HG02884 (cell line): ENCODE data around the gene DKC1.
"Not testable (repeated sequence)": the region's sequence is repeated elsewhere in the genome, so short reads cannot be mapped to it uniquely, and the experiment has no call there.

ENCODE experiments used
- ATAC-seq: cut with Tn5 transposase; IDR thresholded peaks from one replicate; pipeline ENCODE4 v1.9.1; 2021; ENCODE audit warnings: mild to moderate bottlenecking, moderate library complexity; ENCODE audit not compliant: unreplicated experiment

DKC1 gene

DNA sequence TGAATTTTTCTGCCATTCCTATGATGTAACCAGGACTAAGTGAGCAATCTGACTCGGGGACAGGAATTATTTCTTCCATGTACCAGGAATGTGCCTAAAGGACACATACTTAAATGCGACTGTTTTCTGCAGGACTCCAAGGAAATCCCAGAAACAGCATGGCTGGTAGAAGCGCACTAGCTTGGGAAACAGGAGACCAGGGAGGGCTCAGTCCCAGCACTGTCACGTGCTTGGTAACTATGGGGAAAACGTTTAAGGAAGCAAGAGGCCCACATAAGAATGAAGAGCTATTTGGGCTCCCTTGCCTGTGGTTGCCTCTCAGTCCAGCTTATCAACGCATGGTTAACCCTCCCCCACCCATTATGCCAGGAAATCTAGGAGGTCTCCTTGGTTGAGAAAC is 23.1 kb downstream of the DKC1 start:
- ATAC-seq = no peak

DNA sequence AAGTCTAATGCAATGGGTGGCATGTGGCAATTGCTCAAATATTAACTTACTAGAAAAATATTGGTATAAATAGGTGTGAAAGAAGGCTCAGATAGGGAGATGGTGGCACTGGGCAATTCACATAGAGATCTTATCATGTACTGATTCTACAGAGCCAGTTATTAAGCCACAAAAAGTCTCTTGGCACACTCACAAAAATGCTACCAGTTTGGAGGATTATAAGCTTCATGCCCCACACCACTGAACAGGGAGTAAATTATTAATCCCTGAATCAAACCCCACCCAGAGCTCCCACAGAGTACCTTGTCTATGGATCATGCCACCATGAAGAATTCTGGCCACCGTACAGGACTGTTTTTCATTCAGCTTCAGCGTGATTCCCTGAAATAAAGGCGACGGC is 28.8 kb downstream of the DKC1 start:
- ATAC-seq = no peak

DNA sequence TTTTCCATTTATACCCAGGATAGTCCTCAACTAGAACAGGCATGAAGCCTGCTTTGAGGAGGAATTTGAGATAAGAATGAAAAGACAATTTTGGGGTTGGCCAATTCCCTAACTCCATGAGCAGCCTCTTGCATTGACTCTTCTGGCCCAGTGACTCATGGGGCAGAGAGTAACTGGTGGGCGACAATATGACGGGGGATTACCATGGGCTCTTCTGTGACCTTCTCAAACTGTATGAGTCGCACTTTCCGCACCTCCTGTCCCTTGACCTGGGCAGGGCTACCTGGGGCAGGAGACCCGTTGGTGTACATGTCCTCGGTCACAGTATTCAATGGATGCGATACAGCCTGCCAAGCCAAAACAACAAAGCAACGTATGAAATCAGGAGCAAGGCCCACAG is 29.3 kb downstream of the DKC1 start:
- ATAC-seq = no peak

DNA sequence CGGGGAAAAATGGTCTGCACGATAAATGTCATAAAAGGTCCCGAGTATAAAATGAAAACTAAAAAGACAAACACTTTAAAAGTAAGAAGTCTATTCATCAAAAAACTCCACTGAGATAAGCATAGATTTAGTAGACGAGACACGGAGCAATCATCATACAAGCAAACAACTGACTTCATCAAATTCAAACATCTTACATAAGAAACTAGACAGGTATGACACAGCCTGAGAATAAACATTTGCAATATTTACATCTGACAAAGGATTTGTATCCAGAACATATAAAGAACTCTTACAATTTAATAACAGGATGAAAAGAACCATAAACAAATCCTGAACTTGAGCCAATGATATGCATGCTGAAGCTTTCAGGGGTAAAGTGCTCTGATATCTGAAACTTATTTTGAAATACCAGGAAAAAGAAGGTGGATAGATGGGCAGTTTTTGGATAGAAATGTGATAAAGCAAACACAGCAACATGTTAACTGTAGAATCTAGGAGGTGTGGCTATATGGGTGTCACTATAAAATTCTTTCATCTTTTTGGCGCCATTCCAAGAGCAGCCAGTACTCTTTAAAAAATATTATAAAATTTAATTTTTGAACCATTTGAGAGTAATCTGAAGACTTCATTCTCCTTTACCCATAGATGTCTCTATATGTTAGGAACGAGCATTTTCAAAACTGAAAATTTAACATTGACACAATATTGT is 30.6 kb downstream of the DKC1 start:
- ATAC-seq = no peak

DNA sequence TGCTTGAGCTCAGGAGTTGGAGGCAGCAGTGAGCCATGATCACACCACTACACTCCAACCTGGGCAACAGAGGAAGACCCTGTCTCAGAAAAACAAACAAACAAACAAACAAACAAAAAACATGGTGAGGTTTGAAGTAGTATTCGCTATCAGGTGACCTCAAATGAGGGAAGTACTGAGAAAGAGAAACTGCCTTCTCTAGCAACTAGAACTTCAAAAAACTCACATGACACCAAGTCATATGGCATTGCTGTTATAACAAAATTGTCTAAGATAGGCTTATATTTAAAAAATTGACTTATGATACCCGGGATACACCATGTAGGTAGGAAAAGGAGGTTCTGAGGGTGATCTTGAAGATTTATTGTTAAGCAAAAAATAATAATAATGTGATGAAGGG is 32.4 kb downstream of the DKC1 start:
- no peak for ATAC-seq

DNA sequence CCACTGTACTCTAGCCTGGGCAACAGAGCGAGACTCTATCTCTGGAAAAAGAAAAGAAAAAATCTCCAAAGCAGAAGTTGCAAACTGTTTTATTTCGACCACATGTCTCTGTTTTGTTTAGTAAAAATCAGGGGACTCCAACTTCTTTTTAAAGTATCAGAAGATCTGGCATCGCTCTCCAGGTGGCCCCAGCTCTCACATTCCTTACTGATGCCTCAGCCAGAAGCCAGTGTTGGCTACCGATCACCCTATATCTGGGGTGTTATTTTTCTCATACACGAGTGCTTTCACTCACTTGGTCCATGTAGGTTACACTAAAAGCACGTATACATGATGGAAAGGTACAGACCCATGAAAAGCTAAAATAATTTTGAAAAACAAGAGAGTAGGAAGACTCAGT is 34.3 kb downstream of the DKC1 start:
- ATAC-seq = no peak

DNA sequence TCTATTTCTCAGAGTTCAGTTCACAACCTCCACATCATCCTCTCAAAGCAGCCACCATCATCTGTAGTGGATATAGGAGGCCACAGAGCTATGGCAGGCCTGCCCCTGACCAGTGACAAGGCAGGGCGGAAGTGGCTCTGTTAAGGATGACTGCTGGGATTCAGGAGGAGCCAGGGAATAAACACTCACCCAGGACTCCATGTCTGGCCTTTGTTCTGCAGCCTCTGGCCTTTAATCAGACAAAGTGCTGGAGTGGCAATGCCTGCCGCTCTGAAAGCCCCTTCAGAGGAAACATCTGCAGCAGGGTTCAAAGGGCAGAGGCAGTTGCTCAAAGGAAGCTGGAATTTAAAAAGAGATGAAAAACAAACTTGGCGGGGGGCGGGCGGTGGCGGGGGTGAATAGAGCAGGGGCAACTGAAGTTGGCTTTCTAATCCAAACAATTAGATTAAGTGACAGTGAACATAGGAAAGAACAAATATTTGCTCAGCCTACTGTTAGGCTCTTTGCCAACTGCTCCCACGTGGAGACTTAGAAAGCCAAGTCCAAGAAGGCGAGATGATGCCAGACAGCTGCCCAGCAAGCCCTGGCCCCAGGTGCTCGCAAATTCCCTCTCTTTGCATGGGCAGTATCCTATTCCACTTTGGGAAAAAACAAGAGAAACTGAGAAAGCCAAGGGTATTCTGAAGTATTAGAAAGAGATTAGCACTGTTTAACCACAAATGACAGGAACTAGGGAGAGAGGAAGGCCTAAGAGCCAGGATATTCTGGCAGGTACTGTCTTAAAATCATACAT is 37.1 kb downstream of the DKC1 start:
- no peak for ATAC-seq

DNA sequence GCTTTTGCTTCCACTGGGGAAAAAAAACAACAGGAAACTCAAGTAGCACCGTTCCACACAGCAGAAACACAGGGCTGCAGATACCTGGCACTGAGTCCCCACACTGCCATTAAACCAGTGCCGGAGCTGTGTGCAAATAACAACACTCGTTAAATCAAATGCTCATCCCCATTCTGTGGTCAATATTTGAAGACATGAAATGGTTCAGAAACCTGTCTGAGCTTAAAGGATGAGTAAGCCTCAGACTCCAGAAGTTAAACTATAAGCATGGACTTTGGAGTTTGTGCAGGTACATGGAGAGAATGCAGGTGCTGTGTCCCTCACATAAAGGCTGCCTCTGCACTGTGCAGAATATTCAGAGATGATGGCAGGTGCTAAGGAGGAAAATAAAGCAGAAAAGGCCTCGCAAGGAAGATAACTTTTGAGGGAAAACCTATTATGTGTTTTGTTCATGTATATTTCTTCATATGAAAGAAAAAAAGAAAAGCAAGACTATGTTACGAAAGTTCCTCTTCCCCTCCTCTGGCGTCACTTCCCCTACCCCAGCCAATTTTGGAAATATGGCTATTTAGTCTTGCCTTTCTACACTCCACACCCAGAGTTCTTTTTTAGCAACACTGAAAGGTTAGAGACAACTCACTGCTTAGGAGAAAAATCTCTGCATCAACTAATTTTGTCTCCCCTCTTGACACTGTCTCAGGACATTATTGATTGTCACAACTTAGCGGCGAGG is 38.0 kb downstream of the DKC1 start:
- ATAC-seq = no peak

DNA sequence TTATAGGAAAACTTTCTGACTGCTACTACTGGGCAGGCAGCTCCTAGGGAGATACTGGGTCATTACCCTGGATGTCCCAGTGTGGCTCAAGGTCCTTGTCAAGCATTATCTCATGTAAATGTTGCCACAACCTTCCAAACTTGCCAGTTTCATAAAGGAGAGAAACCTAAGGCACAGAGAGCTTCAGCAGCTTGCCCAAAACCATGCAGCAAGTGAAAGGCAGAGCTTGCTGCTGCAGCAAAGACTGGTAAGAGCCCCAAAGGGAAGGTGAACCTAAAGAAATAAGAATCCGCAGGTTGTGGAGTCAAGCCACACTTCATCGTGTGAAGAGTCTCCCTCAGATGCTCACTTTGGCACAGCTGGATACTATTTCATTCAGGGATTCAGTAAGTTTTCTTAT is 40.3 kb downstream of the DKC1 start:
- ATAC-seq = no peak

DNA sequence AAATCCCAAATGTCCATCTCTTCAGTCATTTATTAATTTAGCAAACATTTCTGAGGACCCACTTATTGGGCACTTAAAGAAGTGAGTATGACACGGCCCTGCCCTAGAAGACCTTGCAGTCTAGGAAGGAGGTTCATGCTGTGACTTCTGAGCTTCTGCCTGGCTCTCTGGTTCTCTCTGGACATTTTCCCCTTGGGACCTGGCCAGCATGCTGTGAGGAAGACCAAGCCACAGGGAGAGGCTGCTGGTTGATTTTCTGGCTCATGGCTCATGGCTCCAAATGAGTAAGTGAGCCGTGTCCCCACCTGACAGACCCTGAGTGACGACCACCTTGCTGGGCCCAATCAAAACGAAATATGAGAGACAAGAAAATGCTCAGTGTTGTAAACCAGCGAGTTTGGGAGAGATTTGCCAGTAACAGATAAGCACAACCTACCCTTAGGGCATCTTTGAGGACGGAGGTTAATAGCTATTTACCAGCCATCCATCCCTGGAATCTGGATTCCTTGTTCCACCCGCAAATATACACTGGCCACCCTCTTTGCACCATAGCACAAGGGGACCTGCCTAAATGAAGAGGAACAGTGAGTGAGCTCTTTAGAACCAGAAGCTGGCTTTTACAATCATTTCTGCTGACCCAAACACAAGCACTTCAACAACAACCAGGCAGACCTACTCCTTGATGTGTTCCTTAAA is 41.7 kb downstream of the DKC1 start:
- no peak for ATAC-seq

DNA sequence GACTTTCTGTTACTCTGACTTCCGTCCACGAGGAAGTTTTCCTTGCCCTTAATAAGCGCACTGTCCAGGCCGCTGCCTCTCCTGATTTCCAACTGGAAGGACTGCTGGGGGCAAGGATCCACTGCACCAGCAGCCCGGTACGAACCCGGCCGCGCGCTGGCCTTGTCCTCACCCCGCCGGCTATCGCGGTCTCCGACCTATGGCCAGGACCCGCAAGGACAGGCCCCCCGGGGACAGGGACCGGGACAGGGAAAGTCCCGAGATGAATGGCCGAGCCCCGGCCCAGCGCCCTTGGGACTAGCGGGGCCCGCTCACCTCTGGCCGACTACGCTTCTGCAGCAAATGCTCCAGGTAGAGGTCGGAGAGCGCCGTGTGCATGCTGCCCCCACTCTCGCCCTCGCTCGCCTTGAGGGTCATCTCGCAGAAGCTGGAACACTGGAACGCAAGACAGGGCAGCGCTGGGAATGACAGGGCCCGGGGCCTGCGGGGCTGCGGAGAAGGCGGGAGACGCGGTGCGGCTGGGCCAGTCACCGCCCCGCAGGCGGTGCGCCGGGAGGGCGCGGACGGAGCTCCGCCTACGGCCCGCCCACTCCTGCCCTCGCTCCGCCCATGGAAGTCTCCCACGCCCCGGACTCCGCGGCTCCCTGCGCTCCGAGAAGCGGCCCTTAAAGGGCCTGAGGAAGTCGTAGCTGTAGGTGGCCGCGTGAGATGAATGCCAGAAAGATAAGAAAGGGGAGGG is 42.5 kb downstream of the DKC1 start, which contains the start of gene MPP1:
MPP1 (minus strand) TSS at position 529 of the 739 bp plus-strand sequence; CDS start at position 417, 112 bp downstream.
- ATAC-seq = peak; percentile 87

DNA sequence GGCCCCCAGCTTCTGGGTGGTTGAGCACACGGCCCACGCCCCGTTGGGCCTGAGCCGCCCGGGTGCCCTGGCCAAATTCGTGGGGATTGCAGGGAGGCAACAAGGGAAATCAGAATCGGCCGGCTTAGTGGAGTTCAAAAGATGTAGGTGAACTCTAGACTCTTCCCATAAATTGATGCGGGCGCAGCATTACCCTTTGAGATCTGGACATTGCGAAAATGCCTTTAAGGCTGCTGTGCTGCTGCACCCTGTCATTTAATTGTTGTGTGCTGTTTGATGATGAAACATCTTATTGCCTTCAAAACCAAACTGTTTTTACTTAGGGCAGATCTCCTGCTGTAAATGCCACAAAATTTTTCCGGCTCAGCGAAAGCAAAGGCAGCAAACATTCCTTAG is 43.0 kb downstream of the DKC1 start:
- ATAC-seq = peak; percentile 9

DNA sequence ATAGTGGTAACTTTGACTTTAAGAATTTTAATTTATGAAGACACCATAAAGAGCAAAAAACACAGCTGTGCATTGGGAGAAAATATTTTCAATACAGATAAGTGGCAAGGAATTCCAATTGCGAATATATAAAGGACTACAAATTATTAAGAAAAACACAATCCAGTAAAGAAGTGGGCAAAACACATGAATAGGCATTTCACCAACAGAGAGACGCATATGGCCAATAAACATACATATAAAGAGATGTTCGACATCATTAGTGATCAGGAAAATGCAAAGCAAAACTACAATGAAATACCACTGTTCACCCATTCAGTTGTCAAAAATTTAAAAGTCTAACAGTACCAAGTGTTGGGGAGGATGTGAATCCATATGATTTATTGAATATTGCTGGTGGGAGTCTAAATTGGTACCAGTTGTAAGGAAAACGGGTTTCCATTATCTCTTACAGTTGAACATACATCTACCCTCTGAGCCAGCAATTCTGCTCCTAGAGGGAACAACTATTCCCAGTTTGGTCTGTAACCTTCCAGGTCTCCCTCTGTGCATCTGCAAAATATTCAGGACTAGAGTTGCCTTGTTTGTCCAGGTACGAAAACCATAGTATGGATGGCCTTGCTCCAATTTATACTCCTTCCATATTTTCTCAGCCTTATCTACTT is 44.3 kb downstream of the DKC1 start:
- ATAC-seq = no peak

DNA sequence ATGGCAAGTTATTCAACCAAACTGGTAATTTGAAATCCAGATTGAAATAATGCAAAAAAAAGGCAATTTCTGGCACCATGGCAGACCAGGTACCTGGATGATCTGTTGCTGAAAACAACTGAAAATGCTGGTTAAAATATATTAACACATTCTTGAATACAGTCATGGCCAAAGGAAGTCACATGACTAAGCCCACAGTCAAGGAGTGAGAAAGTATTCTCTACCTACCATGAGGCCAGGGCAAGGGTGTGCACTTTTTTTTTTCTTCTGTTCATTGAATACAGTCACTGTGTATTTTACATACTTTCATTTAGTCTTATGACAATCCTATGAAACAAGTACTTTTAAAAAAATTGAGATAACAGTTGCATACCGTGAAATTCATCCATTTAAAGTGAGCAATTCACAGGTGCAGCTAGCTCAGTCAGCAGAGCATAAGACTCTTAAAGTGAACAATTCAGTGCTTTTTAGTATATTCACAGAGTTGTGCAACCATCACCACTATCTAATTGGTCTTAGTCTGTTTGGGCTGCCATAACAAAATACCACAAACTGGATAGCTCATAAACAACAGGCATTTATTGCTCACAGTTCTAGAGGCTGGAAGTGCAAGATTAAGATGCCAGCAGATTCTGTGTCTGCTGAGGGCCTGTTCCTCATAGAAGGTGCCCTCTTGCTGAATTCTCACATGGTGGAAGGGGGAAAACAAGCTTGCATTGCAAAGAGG is 47.4 kb downstream of the DKC1 start:
- no peak for ATAC-seq

DNA sequence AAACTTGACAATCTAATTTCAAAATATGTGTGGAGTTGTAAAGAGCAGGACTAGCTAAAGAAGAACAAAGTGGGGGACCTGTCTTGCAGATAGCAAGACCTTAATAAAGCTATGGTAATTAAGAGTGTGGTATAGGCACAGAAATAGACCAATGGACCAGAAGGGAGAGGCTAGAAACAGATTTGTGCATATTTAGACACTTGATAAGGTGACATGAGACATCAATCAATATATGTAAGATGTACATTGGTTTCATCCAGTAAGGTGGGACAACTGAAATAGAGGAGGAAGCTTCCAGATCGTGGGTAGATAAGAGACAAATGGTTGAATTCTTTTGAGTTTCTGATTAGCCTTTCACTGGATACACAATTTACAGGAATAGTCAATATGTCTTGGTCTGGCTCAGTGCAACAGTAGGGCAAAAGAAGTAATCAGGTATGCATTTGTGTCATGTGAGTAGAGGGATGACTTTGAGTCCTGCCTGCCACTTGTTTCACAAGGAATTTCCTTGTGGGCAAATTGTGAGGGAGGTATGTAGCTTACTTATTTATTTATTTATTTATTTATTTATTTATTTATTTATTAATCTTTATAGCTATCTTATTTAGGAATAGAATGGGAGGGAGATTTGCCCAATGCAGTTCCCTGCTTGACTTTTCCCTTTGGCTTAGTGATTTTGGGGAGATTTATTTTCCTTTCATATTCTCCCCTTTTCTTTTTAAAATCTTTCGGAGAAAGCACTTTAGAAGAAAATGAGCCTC is 49.9 kb downstream of the DKC1 start:
- no peak for ATAC-seq

DNA sequence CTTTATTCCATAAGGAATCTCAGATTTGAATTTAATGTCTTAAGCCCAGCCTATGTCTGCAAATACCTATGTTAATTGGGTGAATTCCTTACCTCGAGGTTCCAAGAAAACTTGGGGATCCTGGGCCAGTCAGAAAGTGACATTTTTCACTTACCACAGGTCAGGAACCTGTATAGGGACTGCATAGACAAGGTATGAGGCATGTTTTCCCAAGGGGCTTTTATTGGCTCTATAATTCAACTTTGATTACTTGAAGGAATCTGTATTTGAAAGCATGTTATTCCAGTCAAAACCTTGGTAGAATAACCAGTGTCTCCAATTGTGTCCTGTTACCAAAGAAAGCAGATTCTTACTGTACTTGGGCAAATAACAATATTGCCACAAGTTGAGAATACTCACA is 51.1 kb downstream of the DKC1 start:
- no peak for ATAC-seq

DNA sequence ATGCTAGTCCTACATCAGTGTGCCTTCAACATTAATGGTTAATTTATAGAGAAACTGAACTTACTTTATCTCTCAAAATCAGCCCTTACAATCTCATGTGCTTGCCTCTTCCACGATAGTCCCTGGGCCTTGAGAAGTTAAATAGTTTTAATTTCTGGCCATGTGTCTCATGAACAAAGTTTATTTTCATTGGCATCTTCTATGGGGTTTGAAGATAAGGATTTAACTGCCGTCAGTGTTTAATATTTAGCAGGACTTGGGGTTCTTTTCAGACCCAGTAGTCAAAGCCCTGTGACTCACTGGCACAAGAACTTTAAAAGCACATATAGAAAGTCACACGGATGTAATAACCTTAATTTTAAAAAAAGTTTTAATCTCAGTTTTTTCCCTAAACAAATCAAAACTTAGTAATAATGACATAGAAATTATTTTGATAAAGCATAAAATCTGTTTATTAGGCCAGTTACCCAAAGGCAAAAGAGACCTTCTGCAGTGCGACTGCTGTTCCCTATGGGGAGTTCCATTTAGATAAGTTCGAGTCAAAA is 52.7 kb downstream of the DKC1 start:
- no peak for ATAC-seq

DNA sequence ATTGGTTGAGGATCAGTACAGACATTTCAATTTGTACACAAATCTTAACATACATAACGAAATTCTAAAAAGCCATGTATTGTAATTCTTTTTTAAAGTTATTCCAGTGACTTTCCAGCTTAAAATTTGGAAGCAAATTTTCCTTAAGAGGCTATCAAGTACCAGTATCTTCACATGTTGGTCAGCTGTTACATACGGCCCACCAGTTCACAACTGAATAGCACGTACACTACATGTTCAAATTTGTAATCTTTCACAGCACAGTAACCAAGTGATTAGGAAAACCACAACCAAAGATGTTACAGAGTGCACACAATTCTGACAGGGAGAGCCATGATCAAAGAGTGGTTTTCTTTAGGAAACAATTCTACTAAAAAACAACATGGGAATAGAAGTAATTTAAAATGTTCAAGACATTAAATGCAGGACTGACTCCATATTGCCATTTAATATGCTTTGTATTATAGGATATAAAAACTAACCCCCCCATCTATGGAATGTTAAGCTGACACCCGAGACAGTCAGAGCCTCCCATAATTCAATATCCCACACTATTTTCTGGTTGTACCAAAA is 53.7 kb downstream of the DKC1 start:
- not testable (repeated sequence) for ATAC-seq
